Hematopoietic multipotent progenitor cell treated with erythropoietin and hydrocortisone succinate and interleukin-3 and kit ligand, for 17 days (in vitro differentiated cells): ENCODE results near the gene L3MBTL4.
"Not testable (repeated sequence)": the region's sequence is repeated elsewhere in the genome, so short reads cannot be mapped to it uniquely, and the experiment has no call there.

ENCODE experiments used
- DNase-seq: peaks from one replicate; pipeline ENCODE4 v3.0.0-alpha.2; 2015; ENCODE audit warnings: low spot score

Gene L3MBTL4

GRCh38 chr18:6414723-6415417 is at the start of gene L3MBTL4:
TSS of gene L3MBTL4 (minus strand) at chr18:6414911. CDS start at chr18:6311625, 103,286 bp downstream.
- DNase-seq = no peak

- DNase-seq = no peak
Measured at GRCh38 chr18:6452194-6452593, 37.5 kb upstream of the L3MBTL4 start.

DNA sequence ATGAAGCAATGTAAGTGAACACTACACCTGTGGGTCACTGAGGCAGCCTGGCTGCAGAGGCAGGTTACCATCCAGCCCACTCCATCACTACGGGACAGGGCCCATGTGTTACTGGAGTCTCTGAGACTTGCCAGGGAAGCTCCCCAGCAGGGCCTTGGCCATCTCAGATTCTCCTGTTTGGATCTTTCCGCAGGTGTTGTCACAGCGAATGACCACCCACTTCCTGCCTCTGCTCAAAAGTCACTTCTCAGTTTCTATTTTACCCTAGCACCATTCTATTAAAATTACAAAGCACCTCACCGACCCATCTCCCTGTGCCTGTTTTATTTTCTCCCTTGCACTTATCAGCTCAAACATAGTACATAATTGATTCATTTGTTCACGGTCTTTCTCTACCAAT is 34.5 kb upstream of the L3MBTL4 start:
- no peak for DNase-seq

DNA sequence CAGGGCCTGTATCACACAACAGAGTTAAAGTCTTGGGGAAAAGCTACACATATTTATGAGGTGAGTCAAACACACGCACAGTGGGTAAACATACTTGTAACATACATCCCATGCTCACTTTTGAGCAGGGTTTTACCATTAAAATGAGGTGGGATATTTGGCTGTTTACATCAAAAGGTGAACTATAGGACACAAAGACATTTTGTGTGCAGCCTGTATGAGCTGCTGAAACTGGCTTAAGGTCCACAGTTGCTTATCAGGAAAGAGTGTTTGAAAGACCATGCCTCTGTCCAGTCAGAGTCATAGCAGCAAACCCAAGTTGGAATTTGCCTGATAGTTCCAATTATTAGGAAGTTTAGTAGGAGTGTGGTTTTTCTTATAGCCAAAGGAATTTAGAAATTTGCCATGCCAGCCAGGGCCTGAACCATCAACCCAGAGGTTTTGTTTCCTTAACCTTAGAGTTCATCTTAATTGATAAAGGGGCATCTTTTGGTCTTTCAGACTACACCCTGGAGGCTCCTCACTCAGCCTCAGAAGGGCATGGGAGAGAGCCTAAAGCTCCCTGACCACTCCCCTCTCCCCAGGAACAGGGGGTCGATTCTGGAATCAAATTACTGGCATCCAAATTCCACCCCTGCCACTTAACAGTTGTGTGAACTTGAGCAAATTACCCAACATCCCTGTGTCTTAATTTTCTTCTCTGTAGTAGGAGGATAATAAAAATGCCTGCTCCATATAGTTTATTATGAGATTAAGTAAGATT is 29.9 kb upstream of the L3MBTL4 start:
- DNase-seq = no peak

- DNase-seq = no peak
Measured at GRCh38 chr18:6441200-6441599, 26.5 kb upstream of the L3MBTL4 start.

- DNase-seq = no peak
Measured at GRCh38 chr18:6437937-6438818, 23.5 kb upstream of the L3MBTL4 start.

DNA sequence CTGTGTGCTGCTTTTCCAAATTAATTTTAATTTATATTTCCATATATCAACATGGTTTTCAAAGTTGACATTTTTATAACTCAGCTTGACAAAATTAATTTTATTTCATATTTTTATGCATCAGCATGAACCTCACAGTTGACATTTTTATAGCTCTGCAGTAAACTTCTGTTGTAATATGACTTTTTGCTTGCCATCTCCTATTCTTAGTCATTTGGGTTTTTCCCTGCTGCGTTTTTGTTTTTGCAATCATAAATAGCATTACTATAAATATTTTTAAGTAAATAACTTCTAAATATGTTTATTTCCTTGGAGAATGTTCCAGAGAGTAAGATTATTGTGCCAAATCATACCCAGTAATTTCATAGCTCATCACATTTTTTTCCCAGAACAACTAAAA is 21.0 kb upstream of the L3MBTL4 start:
- DNase-seq = no peak

DNA sequence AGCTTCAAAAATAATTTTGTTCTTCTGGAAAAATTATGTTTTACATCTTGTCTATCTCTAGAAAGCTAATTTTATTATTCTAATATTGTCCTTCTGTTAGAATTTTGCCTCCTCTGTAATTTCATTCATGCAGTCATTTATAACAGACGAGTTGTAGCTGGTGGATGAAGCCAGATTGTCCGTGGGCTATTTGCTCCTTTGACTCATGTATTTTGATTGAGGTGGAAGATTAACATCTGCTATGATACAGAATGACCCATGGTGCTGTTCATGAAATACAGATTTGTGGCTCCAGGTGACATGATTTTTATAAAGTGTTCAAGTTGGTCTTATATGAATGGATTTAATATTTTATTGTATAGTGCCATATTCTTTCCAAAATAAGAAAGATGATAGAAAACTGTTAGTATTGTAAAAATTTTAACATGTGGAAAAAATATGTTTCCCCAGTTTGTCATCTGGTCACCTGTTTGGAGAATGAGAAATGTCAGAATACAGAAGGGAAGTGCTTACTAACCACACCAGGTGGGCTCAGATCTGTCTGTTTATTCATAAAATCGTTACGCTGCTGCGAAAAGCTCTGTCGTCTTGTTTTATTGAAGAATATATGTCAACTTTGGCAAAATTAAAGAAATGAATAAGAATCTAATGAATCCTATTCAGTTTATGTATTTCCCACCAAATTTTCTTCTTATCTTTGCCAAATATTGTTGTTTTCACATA is 20.4 kb upstream of the L3MBTL4 start:
- DNase-seq = no peak

DNA sequence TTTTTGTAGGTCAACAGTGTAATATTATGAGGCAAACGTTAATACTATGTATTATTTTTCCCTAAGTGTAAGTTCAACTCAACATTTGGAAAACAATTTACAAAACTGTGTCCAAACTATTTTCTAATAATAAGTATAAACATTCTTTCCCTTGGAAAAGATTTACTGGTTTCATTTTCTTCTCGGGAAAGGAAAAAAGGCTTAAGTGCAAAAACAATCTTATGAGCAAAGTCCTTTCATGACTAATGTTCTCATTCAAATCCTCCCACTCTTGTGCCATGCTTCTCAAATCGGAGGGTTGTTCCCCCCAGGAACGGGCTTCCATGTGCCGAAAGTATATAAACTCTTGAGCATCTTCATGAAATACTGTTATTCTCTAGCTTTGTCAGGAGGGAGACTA is 19.8 kb upstream of the L3MBTL4 start:
- no peak for DNase-seq

DNA sequence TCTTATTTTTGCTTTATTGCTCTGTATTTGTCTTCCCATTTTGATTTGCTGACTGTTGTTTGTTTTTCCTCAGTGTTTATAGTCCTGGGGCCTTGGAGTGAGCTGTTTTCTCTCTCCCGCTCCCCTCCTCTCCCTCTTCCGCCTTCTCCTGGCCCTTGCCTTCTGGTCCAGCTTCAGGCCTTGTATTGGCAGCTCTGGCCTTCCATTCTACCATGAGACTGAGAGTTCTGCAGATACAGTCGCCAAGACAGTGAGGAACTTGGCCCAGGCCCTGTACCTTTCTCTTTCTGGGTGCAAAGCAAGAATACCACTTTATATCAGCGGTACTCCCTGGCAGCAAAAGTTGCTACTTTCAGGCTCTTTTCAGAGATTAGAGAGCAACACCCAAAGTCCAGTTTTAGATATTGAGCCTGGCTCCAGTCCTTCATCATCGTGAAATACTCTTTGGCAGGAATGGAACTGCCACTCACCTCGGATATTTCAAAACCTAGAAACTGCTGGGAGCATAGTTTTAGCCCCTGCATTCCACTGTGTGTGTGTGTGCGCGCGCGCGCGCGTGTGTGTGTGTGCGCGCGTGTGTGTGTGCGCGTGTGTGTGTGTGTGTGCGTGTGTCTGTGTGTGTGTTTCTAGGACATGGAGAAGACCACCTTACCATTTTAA is 17.1 kb upstream of the L3MBTL4 start:
- no peak for DNase-seq

GRCh38 chr18:6428851-6429395 is 14.2 kb upstream of the L3MBTL4 start:
- DNase-seq = no peak

GRCh38 chr18:6427286-6427685 is 12.6 kb upstream of the L3MBTL4 start:
- DNase-seq = no peak

DNA sequence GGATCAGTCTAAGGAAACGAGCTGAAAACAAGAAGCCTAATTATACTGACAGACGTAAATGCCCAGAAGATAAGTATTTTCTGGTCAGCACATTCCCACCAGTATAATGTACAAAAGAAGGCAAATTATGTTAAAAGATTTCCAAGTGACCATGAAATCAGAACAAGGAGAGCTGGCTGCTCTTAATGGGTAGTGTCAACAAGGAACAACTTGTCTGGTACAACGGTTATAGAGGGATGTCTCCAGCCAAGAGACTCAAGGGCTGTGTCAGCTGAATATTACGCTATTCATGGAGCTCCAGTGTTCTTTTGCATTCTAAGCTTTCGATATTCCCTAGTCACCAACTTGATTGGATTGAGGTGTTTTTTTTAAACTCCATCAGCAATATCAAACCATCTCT is 8.6 kb upstream of the L3MBTL4 start:
- DNase-seq = no peak

DNA sequence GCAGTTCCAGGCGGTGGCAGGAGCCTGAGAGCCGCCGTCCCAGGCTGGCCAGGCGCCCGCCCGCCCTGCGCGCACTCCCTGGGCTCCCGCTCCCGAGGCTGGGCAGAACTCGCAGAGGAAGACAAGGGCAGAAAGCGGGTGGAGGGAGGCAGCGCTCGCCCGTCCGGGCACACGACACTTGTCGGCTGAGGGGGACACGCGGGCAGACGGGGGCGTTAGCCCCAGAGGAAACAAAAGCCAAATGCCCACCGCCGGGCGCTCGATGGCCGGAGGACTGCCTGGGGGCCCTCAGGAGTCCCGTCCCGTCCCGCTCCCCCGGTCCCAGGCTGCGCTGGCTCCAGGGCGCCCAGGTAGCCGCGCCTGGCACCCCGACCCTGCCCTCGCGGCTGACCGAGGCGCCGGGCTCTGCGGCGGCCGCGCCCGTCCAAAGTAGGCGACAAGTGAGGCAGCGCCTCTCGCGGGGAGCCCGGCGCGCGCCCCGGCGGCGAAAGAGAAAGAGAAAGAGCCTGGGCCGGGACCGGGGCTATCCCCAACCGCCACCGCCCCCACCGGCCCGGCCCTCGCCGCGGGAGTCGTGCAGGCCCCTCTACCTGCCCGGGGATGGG is 491 bp downstream of the L3MBTL4 start:
- no peak for DNase-seq

- DNase-seq = no peak
Measured at GRCh38 chr18:6413579-6414117, 1.1 kb downstream of the L3MBTL4 start.

GRCh38 chr18:6412933-6413472 is 1.7 kb downstream of the L3MBTL4 start:
- no peak for DNase-seq

DNA sequence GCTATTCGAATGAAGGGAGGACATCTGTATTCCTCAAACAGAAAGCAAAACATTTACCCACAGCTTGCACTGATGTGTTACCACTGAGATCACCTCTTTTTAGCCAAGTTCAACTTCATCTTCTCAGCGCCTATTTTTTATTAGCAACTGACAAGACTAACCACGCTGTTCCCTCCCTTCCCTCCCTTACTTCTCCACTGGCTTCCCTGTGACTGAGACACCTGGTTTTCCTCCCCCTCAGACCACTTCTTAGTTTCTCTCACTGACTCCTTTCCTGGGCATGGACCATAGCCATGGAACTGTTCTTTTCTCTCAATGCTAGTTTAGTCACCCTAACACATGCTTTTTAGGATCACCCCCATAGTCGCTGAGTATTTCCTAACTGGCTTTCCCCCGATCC is 3.3 kb downstream of the L3MBTL4 start:
- no peak for DNase-seq

DNA sequence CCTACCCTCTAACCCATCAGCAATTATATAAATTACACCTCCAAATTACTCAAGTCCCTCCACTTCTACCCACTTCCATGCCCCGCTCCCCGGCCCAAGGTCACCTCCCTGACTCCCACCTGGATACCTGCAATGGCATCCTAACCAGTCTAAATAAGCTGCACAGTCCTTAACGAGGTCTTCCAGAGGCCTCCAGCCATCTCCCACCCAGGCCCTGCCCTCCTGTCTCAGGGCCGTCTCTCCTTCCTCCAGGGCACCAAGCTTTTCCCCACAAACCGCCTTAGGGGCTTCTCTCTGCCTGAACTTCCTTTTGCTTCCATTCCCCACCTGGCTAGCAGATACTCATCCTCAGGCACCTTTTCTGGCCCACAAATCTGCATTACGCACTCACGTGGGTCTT is 4.8 kb downstream of the L3MBTL4 start:
- DNase-seq = no peak

GRCh38 chr18:6408543-6408942 is 6.2 kb downstream of the L3MBTL4 start:
- DNase-seq = not testable (repeated sequence)

- no peak for DNase-seq
Measured at GRCh38 chr18:6406910-6407470, 7.7 kb downstream of the L3MBTL4 start.
